ENCODE data around the gene AADAC. TPM values are rescaled to one million over a fixed set of nuclear protein-coding genes. Genes with fewer than 3 reads are reported as not detected.

The AADAC gene
- total RNA-seq, 2 experiments from 2014 or later: not detected

Other genes with a start within 250 kb of the AADAC start
- not detected for gene AADACL2, start 80.2 kb upstream of the AADAC start, total RNA-seq
- under 1 TPM in 1 of 2 experiments, not detected in 1; 0.04 TPM for gene SUCNR1, start 59.5 kb downstream of the AADAC start, total RNA-seq

All from activated CD8-positive, alpha-beta memory T cell treated with anti-CD3 and anti-CD28 coated beads for 36 hours (primary cell).